ENCODE results near the gene RAB27A.

DNA sequence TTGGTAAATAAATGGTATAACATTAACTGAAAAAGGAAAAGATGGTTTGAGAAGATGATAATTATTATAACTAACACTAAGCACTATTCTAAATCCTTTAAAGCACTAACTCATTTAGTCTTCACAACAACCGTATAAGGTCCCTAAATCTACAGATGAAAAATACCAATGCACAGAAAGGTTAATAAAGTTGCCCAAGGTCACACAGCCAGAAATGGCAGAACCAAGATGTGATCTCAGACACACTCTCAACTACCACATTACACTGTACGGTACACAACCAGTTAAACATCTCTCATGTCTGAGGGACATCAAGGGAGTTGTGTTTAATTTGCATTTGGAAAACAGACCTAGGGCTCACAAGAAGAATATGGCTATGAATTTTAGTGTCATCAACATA is 23.1 kb downstream of the RAB27A start:
- no peak for TF ChIP-seq EZH2 (IDR thresholded peaks at IDR 0.05; ENCODE audit: low read length)
- TF ChIP-seq, protein P1, sequence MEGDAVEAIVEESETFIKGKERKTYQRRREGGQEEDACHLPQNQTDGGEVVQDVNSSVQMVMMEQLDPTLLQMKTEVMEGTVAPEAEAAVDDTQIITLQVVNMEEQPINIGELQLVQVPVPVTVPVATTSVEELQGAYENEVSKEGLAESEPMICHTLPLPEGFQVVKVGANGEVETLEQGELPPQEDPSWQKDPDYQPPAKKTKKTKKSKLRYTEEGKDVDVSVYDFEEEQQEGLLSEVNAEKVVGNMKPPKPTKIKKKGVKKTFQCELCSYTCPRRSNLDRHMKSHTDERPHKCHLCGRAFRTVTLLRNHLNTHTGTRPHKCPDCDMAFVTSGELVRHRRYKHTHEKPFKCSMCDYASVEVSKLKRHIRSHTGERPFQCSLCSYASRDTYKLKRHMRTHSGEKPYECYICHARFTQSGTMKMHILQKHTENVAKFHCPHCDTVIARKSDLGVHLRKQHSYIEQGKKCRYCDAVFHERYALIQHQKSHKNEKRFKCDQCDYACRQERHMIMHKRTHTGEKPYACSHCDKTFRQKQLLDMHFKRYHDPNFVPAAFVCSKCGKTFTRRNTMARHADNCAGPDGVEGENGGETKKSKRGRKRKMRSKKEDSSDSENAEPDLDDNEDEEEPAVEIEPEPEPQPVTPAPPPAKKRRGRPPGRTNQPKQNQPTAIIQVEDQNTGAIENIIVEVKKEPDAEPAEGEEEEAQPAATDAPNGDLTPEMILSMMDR (optimal IDR thresholded peaks at IDR 0.05 in 1 of 3, IDR thresholded peaks at IDR 0.05 in 1 of 3, conservative IDR thresholded peaks at IDR 0.05 in 1 of 3; ENCODE audit: extremely low read depth in 1 of 3, insufficient read depth in 2 of 3, low read length in 3 of 3), result no peak
